SH-SY5Y (cell line): ENCODE results near the gene AP3B2.

Experiments used
- GATA2 ChIP-seq: IDR thresholded peaks from 2 replicates; pipeline ENCODE4 v1.6.1; 2011; ENCODE audit warnings: mild to moderate bottlenecking, low read depth, low read length
- GATA3 ChIP-seq: IDR thresholded peaks from 2 replicates; pipeline ENCODE4 v1.6.1; 2011; ENCODE audit warnings: low read depth, mild to moderate bottlenecking, low read length, moderate library complexity

Gene AP3B2

GRCh38 chr15:82674873-82675272, 34.8 kb downstream of the AP3B2 start:
- TF ChIP-seq GATA3, result no peak
- TF ChIP-seq GATA2, result no peak

- no peak for TF ChIP-seq GATA3
- no peak for TF ChIP-seq GATA2
These were observed 39.0 kb downstream of the AP3B2 start for GRCh38 chr15:82670699-82671098.

GRCh38 chr15:82666606-82667005, 43.1 kb downstream of the AP3B2 start:
- no peak for TF ChIP-seq GATA2
- no peak for TF ChIP-seq GATA3

- TF ChIP-seq GATA2, result no peak
- TF ChIP-seq GATA3, result no peak
These were observed 45.7 kb downstream of the AP3B2 start for GRCh38 chr15:82664021-82664420.

- no peak for TF ChIP-seq GATA3
- TF ChIP-seq GATA2, result no peak
These were observed 46.5 kb downstream of the AP3B2 start for GRCh38 chr15:82663186-82663600.

- TF ChIP-seq GATA3, result no peak
- TF ChIP-seq GATA2, result no peak
These were observed 47.0 kb downstream of the AP3B2 start for GRCh38 chr15:82662641-82663040.

- TF ChIP-seq GATA3, result no peak
- TF ChIP-seq GATA2, result no peak
These were observed 49.3 kb downstream of the AP3B2 start for GRCh38 chr15:82660378-82660777.

- TF ChIP-seq GATA2, result no peak
These were observed 52.9 kb downstream of the AP3B2 start for GRCh38 chr15:82656641-82657266.

GRCh38 chr15:82655606-82656005, 54.1 kb downstream of the AP3B2 start:
- TF ChIP-seq GATA2 (no peak), GATA3 (no peak)

GRCh38 chr15:82653483-82654168, 56.0 kb downstream of the AP3B2 start:
- no peak for TF ChIP-seq GATA3
- TF ChIP-seq GATA2, result no peak

- no peak for TF ChIP-seq GATA2
- TF ChIP-seq GATA3, result no peak
These were observed 58.0 kb downstream of the AP3B2 start for GRCh38 chr15:82651708-82652107.

- no peak for TF ChIP-seq GATA2
- TF ChIP-seq GATA3, result no peak
These were observed 59.5 kb downstream of the AP3B2 start for GRCh38 chr15:82650046-82650670.

GRCh38 chr15:82649226-82649999, 60.3 kb downstream of the AP3B2 start:
- TF ChIP-seq GATA2 (no peak), GATA3 (no peak)
